Endothelial cell of umbilical vein (primary cell): ENCODE measurements around the gene SH3PXD2A. TPM values are rescaled to one million over a fixed set of nuclear protein-coding genes. Genes with fewer than 3 reads are reported as not detected.

Experiments
- BruUV-seq: library from RNA; stranded (reverse); fragments of 400-500 nt; replicated peaks from 2 replicates; lab custom pipeline; 2021; lab: Mats Ljungman, UMichigan
- CTCF ChIA-PET: fragments of 300-600, 350-600 bp; sonication (Branson Sonifier 250); formaldehyde crosslinking; loops from one replicate; lab custom pipeline; 2021; ENCODE audit warnings: antibody characterized with exemption, inconsistent platforms; lab: Charles Lee
- POLR2A ChIA-PET: fragments of 300-600, 350-600 bp; sonication (Branson Sonifier 250); formaldehyde crosslinking; loops from one replicate; lab custom pipeline; 2021; ENCODE audit warnings: antibody characterized with exemption, inconsistent platforms; lab: Charles Lee
- DNase-seq: peaks from one replicate; pipeline ENCODE4 v3.0.0-alpha.2; 2011; ENCODE audit warnings: low read depth, low spot score
- FAIRE-seq: peaks from 2 replicates; lab custom pipeline; 2011; peaks lifted over from hg19 to GRCh38; lab: Jason Lieb, UNC
- H2AFZ ChIP-seq: 2 replicates; pipeline ENCODE4 v1.6.0; 2012; ENCODE audit warnings: low read depth, low read length, control low read depth, inconsistent platforms
- H3K27ac ChIP-seq: 2 replicates; pipeline ENCODE4 v1.5.1; 2011; ENCODE audit warnings: low read depth, mild to moderate bottlenecking, control low read depth, low read length, moderate library complexity; ENCODE audit not compliant: insufficient read depth
- H3K27me3 ChIP-seq, 2 experiments: 2 replicates each; pipeline versions ENCODE4 v1.6.0 to v1.6.1; 2011; ENCODE audit warnings: low read length in 2 of 2, mixed read lengths in 1 of 2; ENCODE audit not compliant: control insufficient read depth in 2 of 2, insufficient read depth in 2 of 2
- H3K36me3 ChIP-seq, 2 experiments: 2 replicates in 1 of 2; 3 replicates in 1 of 2; pipeline ENCODE4 v1.5.1; 2011; ENCODE audit warnings: low read length in 2 of 2, mild to moderate bottlenecking in 1 of 2, moderate library complexity in 1 of 2; ENCODE audit not compliant: control insufficient read depth in 2 of 2, insufficient read depth in 2 of 2; ENCODE audit errors: extremely low read depth in 1 of 2
- H3K4me1 ChIP-seq: 3 replicates; pipeline ENCODE4 v1.5.1; 2011; ENCODE audit warnings: mild to moderate bottlenecking, low read length; ENCODE audit not compliant: control insufficient read depth, insufficient read depth; ENCODE audit errors: extremely low read depth
- H3K4me2 ChIP-seq: 2 replicates; pipeline ENCODE4 v1.6.1; 2011; ENCODE audit warnings: low read length, control low read depth, mixed read lengths; ENCODE audit not compliant: insufficient read depth
- H3K4me3 ChIP-seq, 3 experiments: fragments of 200-600 bp in 1 of 3; sonication (generic), shearing (Covaris generic) in 1 of 3; replicated peaks in 1 of 3; 2 replicates each; pipeline ENCODE4 v1.5.1; 2011 to 2016; ENCODE audit warnings: control low read depth in 3 of 3, low read length in 3 of 3, mild to moderate bottlenecking in 2 of 3, inconsistent platforms in 1 of 3, low read depth in 1 of 3, moderate library complexity in 1 of 3; ENCODE audit not compliant: insufficient read depth in 1 of 3
- H3K79me2 ChIP-seq: 2 replicates; pipeline ENCODE4 v1.6.0; 2012; ENCODE audit warnings: low read length, inconsistent platforms; ENCODE audit not compliant: control insufficient read depth, insufficient read depth
- H3K9ac ChIP-seq: replicated peaks from 2 replicates; pipeline ENCODE3; 2011; ENCODE audit warnings: low read length, control low read depth; ENCODE audit not compliant: insufficient read depth; ENCODE audit errors: extremely low read depth
- H3K9me1 ChIP-seq: replicated peaks from 3 replicates; pipeline ENCODE4 v1.6.0; 2011; ENCODE audit warnings: mild to moderate bottlenecking, low read length; ENCODE audit not compliant: control insufficient read depth, insufficient read depth; ENCODE audit errors: extremely low read depth
- H3K9me3 ChIP-seq: replicated peaks from 2 replicates; pipeline ENCODE4 v1.5.1; 2012; ENCODE audit warnings: low read length, inconsistent platforms; ENCODE audit not compliant: control insufficient read depth, insufficient read depth
- H4K20me1 ChIP-seq: replicated peaks from 2 replicates; pipeline ENCODE3; 2011; ENCODE audit warnings: mild to moderate bottlenecking, low read length; ENCODE audit not compliant: control insufficient read depth, insufficient read depth; ENCODE audit errors: extremely low read depth
- EZH2 ChIP-seq: IDR thresholded peaks from 2 replicates; pipeline ENCODE4 v1.6.1; 2012; ENCODE audit warnings: borderline replicate concordance, low read depth, mild to moderate bottlenecking, moderate library complexity, low read length, inconsistent platforms; ENCODE audit not compliant: severe bottlenecking
- FOS ChIP-seq: IDR thresholded peaks from 2 replicates; pipeline ENCODE4 v1.6.1; 2011; ENCODE audit warnings: mild to moderate bottlenecking, low read length, moderate library complexity, borderline replicate concordance; ENCODE audit not compliant: insufficient read depth
- GATA2 ChIP-seq: IDR thresholded peaks from 2 replicates; pipeline ENCODE4 v1.7.0; 2011; ENCODE audit warnings: low read depth, mild to moderate bottlenecking, moderate library complexity, mixed read lengths, low read length; ENCODE audit not compliant: insufficient read length, insufficient read depth
- JUN ChIP-seq: IDR thresholded peaks from 2 replicates; pipeline ENCODE4 v1.6.1; 2011; ENCODE audit warnings: borderline replicate concordance, low read depth; ENCODE audit not compliant: insufficient read length, insufficient read depth
- MYC ChIP-seq: IDR thresholded peaks from one replicate; pipeline ENCODE4 v1.6.1; 2011; ENCODE audit warnings: mild to moderate bottlenecking, low read depth, low read length
- POLR2A ChIP-seq: IDR thresholded peaks from 2 replicates; pipeline ENCODE4 v1.6.1; 2012; ENCODE audit warnings: low read depth, mild to moderate bottlenecking, control low read depth, low read length
- POLR2AphosphoS5 ChIP-seq: IDR thresholded peaks from 2 replicates; pipeline ENCODE4 v1.6.1; 2012; ENCODE audit warnings: low read depth, mild to moderate bottlenecking, control low read depth, low read length, moderate library complexity; ENCODE audit not compliant: insufficient read depth
- dilution Hi-C: fragments of 300-500 bp; cut with MboI; formaldehyde crosslinking; loops from one replicate; pipeline ENCODE4 v1.15.0; 2019; ENCODE audit warnings: low sequenced_read_pairs; ENCODE audit not compliant: extremely low pct_ligation_motif_present
- intact Hi-C: fragments of 100-400 bp; cut with micrococcal nuclease; formaldehyde crosslinking; loops from one replicate; pipeline ENCODE4 v1.10.0; 2022
- polyA plus RNA-seq, 4 experiments: library from polyadenylated mRNA; depleted of rRNA in 3 of 4; stranded (reverse) in 3 of 4; unstranded in 1 of 4; fragments of >200 nt; gene quantifications; 2 replicates each; pipeline versions ENCODE4 v1.2.1 to v1.2.3, GENCODE V29; 2011 to 2012; ENCODE audit warnings: missing spikeins in 1 of 4
- total RNA-seq: library from RNA; stranded (reverse); gene quantifications from 2 replicates; pipeline ENCODE4 v1.2.3, GENCODE V29; 2021
- TF ChIP-seq, protein P1 (sequence below): IDR thresholded peaks from 2 replicates; pipeline ENCODE4 v1.6.1; 2011; ENCODE audit not compliant: insufficient read depth, insufficient read length
- TF ChIP-seq, protein P2 (sequence below), 2 donors: IDR thresholded peaks; 1 replicate in 1 of 2; 2 replicates in 1 of 2; pipeline ENCODE4 v1.5.1; 2011; ENCODE audit warnings: low read length in 2 of 2, mild to moderate bottlenecking in 2 of 2, moderate library complexity in 2 of 2, control low read depth in 1 of 2, inconsistent platforms in 1 of 2, low read depth in 1 of 2; ENCODE audit not compliant: insufficient read depth in 1 of 2; ENCODE audit errors: extremely low read depth in 1 of 2

The SH3PXD2A gene
- total and polyA plus RNA-seq, 2 donors (not counting 3 experiments of a cell fraction or from before 2014, with no cell fraction given) = 1.4 to 5.1 TPM

DNA sequence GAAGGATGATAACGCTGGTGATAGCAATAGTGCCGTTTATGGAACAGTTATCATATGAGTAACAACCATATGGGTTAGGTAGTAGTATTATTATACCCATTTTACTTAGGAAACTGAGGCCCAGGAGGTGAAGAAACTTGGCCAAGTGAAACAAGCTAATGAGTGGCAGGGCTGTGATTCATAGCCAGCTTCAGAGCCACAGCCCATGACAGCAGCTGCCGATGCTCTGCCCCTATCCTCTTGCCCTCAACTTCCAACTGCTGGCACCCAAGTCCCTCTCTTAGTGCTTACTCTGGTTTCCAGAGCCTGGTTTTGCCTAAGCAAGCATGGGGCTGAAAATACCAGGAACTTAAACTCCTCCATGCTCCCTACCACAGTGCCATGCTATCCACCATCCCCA lies 12.3 kb downstream of the SH3PXD2A start:
- H3K36me3 ChIP-seq = no peaks in the 10 kb centered on the region
- no peaks in the 10 kb centered on the region for H3K9me3 ChIP-seq
- intact Hi-C loops = no loop called here
- no peak overlapping the region for H3K27ac ChIP-seq
- H3K4me1 ChIP-seq = peaks cover 10% of the 10 kb centered on the region
- H3K79me2 ChIP-seq = no peaks in the 10 kb centered on the region
- H3K9ac ChIP-seq = no peak overlapping the region
- no peak for FAIRE-seq
- no peaks in the 10 kb centered on the region for H3K9me1 ChIP-seq
- no peak overlapping the region for H2AFZ ChIP-seq
- H3K27me3 ChIP-seq = no peaks in the 10 kb centered on the region
- TF ChIP-seq POLR2AphosphoS5 (no peak), POLR2A (no peak), GATA2 (no peak), FOS (no peak), EZH2 (no peak), MYC (no peak), JUN (no peak)
- TF ChIP-seq, protein P1, sequence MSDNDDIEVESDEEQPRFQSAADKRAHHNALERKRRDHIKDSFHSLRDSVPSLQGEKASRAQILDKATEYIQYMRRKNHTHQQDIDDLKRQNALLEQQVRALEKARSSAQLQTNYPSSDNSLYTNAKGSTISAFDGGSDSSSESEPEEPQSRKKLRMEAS = no peak
- TF ChIP-seq, protein P2, sequence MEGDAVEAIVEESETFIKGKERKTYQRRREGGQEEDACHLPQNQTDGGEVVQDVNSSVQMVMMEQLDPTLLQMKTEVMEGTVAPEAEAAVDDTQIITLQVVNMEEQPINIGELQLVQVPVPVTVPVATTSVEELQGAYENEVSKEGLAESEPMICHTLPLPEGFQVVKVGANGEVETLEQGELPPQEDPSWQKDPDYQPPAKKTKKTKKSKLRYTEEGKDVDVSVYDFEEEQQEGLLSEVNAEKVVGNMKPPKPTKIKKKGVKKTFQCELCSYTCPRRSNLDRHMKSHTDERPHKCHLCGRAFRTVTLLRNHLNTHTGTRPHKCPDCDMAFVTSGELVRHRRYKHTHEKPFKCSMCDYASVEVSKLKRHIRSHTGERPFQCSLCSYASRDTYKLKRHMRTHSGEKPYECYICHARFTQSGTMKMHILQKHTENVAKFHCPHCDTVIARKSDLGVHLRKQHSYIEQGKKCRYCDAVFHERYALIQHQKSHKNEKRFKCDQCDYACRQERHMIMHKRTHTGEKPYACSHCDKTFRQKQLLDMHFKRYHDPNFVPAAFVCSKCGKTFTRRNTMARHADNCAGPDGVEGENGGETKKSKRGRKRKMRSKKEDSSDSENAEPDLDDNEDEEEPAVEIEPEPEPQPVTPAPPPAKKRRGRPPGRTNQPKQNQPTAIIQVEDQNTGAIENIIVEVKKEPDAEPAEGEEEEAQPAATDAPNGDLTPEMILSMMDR (IDR thresholded peaks at IDR 0.05; ENCODE audit: extremely low read depth in 1 of 2, insufficient read depth in 1 of 2, low read depth in 1 of 2, low read length in 2 of 2) = no peak
- ChIA-PET CTCF (interaction anchor here (1.3 to 1.8 kb wide), 3 partner anchors 10 to 131 kb away, joined by 4 to 8 read pairs (median 4); no protein-coding TSS in a partner anchor), POLR2A (no interaction called here)
- H3K4me3 ChIP-seq = no peak overlapping the region
- BruUV-seq = no TSS peak
- H3K4me2 ChIP-seq = no peak overlapping the region
- dilution Hi-C loops = no loop called here
- no peaks in the 10 kb centered on the region for H4K20me1 ChIP-seq
- DNase-seq = no peak
